B cell (primary cell): ENCODE results near the gene UBE2Q1. TPM values are rescaled to one million over a fixed set of nuclear protein-coding genes. Genes with fewer than 3 reads are reported as not detected.

Source experiments
- ATAC-seq: fragments of 200-7000 bp; cut with Tn5 transposase; one replicate; pipeline ENCODE4 v1.10.0; 2021; ENCODE audit warnings: low read depth, mild to moderate bottlenecking, moderate number of reproducible peaks, moderate library complexity
- CTCF ChIA-PET: fragments of 350-600 bp; sonication (Branson Sonifier 250); formaldehyde crosslinking; loops from one replicate; lab custom pipeline; 2021; ENCODE audit warnings: antibody characterized with exemption, inconsistent platforms; lab: Charles Lee
- POLR2A ChIA-PET: fragments of 350-600 bp; sonication (Branson Sonifier 250); formaldehyde crosslinking; loops from one replicate; lab custom pipeline; 2021; ENCODE audit warnings: antibody characterized with exemption; lab: Charles Lee
- DNase-seq: peaks from one replicate; pipeline ENCODE4 v3.0.0; 2013
- H2AFZ ChIP-seq: 2 replicates; pipeline ENCODE4 v1.6.1; 2012; ENCODE audit warnings: mild to moderate bottlenecking, low read depth, low read length; ENCODE audit not compliant: insufficient read depth, poor library complexity, severe bottlenecking
- H3K27ac ChIP-seq, 2 donors: 1 replicate in 1 of 2; 2 replicates in 1 of 2; pipeline ENCODE4 v1.5.1; 2012 to 2013; ENCODE audit warnings: low read length in 2 of 2, mild to moderate bottlenecking in 2 of 2, moderate library complexity in 1 of 2
- H3K27me3 ChIP-seq, 4 experiments: fragments of 200-600 bp in 1 of 4; sonication (generic) in 1 of 4; replicated peaks in 1 of 4; 1 replicate in 2 of 4; 2 replicates in 2 of 4; pipeline versions ENCODE4 v1.6.1 to v1.7.0; 2013 to 2016; ENCODE audit warnings: low read length in 3 of 4, mild to moderate bottlenecking in 2 of 4, mixed read lengths in 1 of 4, moderate library complexity in 1 of 4; ENCODE audit not compliant: insufficient read depth in 4 of 4, control insufficient read depth in 3 of 4; ENCODE audit errors: control extremely low read depth in 1 of 4
- H3K36me3 ChIP-seq, 2 experiments: replicated peaks in 1 of 2; 1 replicate in 1 of 2; 2 replicates in 1 of 2; pipeline versions ENCODE4 v1.6.1 to v1.7.1; 2013; ENCODE audit warnings: low read length in 1 of 2; ENCODE audit not compliant: insufficient read depth in 2 of 2, control insufficient read depth in 1 of 2; ENCODE audit errors: control extremely low read depth in 1 of 2, extremely low read depth in 1 of 2
- H3K4me1 ChIP-seq, 2 donors: fragments of 200-600 bp in 1 of 2; sonication (generic) in 1 of 2; 1 replicate in 1 of 2; 2 replicates in 1 of 2; pipeline versions ENCODE4 v1.5.1 to v1.6.1; 2013 to 2017; ENCODE audit warnings: low read length in 2 of 2; ENCODE audit not compliant: control insufficient read depth in 2 of 2, insufficient read depth in 2 of 2
- H3K4me2 ChIP-seq: replicated peaks from 2 replicates; pipeline ENCODE3; 2012; ENCODE audit warnings: mild to moderate bottlenecking, low read depth, low read length; ENCODE audit not compliant: poor library complexity, severe bottlenecking
- H3K4me3 ChIP-seq, 5 experiments: fragments of 200-600 bp in 1 of 5; sonication (generic) in 1 of 5; 1 replicate in 3 of 5; 2 replicates in 2 of 5; pipeline versions ENCODE4 v1.5.1 to v1.7.0; 2011 to 2016; ENCODE audit warnings: low read length in 4 of 5, mild to moderate bottlenecking in 4 of 5, low read depth in 2 of 5, control low read depth in 1 of 5, moderate library complexity in 1 of 5; ENCODE audit not compliant: insufficient read depth in 1 of 5; ENCODE audit errors: control extremely low read depth in 1 of 5, extremely low read depth in 1 of 5
- H3K79me2 ChIP-seq: fragments of 200-600 bp; sonication (generic); one replicate; pipeline ENCODE4 v1.6.0; 2016; ENCODE audit warnings: low read length; ENCODE audit not compliant: control insufficient read depth, insufficient read depth
- H3K9ac ChIP-seq: fragments of 200-600 bp; sonication (generic); 2 replicates; pipeline ENCODE4 v1.6.1; 2017; ENCODE audit warnings: mild to moderate bottlenecking, low read length, moderate library complexity
- H3K9me3 ChIP-seq, 3 donors: one replicate each; pipeline versions ENCODE4 v1.6.1 to v1.7.1; 2013; ENCODE audit warnings: low read length in 2 of 3; ENCODE audit not compliant: control insufficient read depth in 2 of 3, insufficient read depth in 1 of 3; ENCODE audit errors: control extremely low read depth in 1 of 3
- H4K20me1 ChIP-seq: 2 replicates; pipeline ENCODE4 v1.6.0; 2012; ENCODE audit warnings: mild to moderate bottlenecking, low read length; ENCODE audit not compliant: insufficient read depth, control insufficient read depth, poor library complexity, severe bottlenecking
- H3K27ac Mint-ChIP-seq: one replicate; pipeline ENCODE4 v1.8.0; 2021; ENCODE audit warnings: mixed read lengths
- H3K27me3 Mint-ChIP-seq: one replicate; pipeline ENCODE4 v1.8.0; 2021; ENCODE audit warnings: mixed read lengths
- H3K4me1 Mint-ChIP-seq: one replicate; pipeline ENCODE4 v1.8.0; 2021; ENCODE audit warnings: mixed read lengths
- H3K4me3 Mint-ChIP-seq: one replicate; pipeline ENCODE4 v1.8.0; 2021; ENCODE audit warnings: mixed read lengths
- H3K9me3 Mint-ChIP-seq: one replicate; pipeline ENCODE4 v1.8.0; 2022; ENCODE audit warnings: mixed read lengths; ENCODE audit not compliant: insufficient read depth
- EZH2 ChIP-seq: IDR thresholded peaks from 2 replicates; pipeline ENCODE4 v1.6.1; 2012; ENCODE audit warnings: borderline replicate concordance, low read depth, mild to moderate bottlenecking, moderate library complexity, low read length; ENCODE audit not compliant: insufficient read depth, poor library complexity, severe bottlenecking
- WGBS: methylation state at CpG from one replicate; pipeline ENCODE4 v1.1.5; 2013; ENCODE audit warnings: missing lambda C conversion rate; ENCODE audit not compliant: insufficient coverage; 5-methylcytosine and 5-hydroxymethylcytosine counted together
- intact Hi-C: fragments of 100-400 bp; cut with micrococcal nuclease; formaldehyde crosslinking; loops from one replicate; pipeline ENCODE4 v1.10.0; 2022
- polyA plus RNA-seq: library from polyadenylated mRNA; depleted of rRNA; stranded (reverse); fragments of >200 nt; gene quantifications from 2 replicates; pipeline ENCODE4 v1.2.3, GENCODE V29; 2012
- total RNA-seq, 2 donors: library from RNA; stranded (reverse); fragments of 120-200 nt in 1 of 2; gene quantifications; 1 replicate in 1 of 2; 2 replicates in 1 of 2; pipeline versions ENCODE4 v1.2.3 to v1.2.4, GENCODE V29; 2013 to 2022
- TF ChIP-seq, protein P1 (sequence below): fragments of 200-600 bp; IDR thresholded peaks from one replicate; pipeline ENCODE4 v1.8.0; 2022; ENCODE audit warnings: antibody characterized with exemption, mild to moderate bottlenecking

UBE2Q1 gene
- total and polyA plus RNA-seq, 2 donors (not counting 1 experiment from before 2014, with no cell fraction given): 14.3 to 108 TPM

DNA sequence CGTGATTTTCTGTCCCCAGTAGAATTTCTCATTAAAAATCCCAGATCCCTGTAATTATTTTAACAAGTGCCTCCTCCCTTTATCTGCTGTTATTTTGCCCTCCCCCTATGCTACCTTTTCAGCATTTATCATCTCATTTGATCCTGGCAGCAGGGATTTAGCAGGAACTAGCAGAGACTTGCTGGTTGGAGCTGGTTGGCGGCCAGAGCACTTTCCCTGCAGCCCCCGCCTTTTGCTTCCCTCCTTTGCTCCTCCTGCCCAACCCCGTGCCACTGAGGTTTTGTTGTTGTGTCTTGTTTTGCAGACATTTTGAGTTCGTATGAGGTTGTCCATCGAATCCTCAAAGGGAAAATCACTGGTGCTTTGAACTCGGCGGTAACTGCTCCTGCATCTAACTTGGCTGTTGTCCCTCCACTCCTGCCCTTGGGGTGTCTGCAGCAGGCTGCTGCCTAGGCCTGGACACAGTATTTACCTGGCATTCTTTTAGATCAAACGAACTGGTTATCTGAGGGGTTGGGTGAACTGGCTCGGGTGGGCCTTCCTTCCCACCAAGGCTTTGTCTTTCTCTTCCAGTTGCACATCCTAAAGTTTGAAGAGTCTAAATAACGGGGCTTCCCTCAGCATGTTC, 11.2 kb downstream of the UBE2Q1 start:
- Histone ChIP-seq H3K79me2 (no peaks in the 10 kb centered on the region), H3K9me3 (peaks cover 0 to 2% (median 0%) of the 10 kb centered on the region in 3 donors), H3K27me3 (no peaks in the 10 kb centered on the region), H2AFZ (no peak overlapping the region), H3K36me3 (peaks cover 18 to 36% of the 10 kb centered on the region in 2 experiments), H3K4me3 (no peak overlapping the region), H3K27ac (no peak overlapping the region), H3K4me1 (no peaks in the 10 kb centered on the region), H3K9ac (no peak overlapping the region), H4K20me1 (peaks cover 14% of the 10 kb centered on the region), H3K4me2 (no peak overlapping the region)
- intact Hi-C loops: loop anchor here (5.0 kb wide), 1 partner anchor 225 kb away; the partner anchor contains the start of gene AQP10
- no peak for DNase-seq
- no peak overlapping the region for H3K27ac Mint-ChIP-seq
- no peak overlapping the region for H3K4me3 Mint-ChIP-seq
- TF ChIP-seq, protein P1, sequence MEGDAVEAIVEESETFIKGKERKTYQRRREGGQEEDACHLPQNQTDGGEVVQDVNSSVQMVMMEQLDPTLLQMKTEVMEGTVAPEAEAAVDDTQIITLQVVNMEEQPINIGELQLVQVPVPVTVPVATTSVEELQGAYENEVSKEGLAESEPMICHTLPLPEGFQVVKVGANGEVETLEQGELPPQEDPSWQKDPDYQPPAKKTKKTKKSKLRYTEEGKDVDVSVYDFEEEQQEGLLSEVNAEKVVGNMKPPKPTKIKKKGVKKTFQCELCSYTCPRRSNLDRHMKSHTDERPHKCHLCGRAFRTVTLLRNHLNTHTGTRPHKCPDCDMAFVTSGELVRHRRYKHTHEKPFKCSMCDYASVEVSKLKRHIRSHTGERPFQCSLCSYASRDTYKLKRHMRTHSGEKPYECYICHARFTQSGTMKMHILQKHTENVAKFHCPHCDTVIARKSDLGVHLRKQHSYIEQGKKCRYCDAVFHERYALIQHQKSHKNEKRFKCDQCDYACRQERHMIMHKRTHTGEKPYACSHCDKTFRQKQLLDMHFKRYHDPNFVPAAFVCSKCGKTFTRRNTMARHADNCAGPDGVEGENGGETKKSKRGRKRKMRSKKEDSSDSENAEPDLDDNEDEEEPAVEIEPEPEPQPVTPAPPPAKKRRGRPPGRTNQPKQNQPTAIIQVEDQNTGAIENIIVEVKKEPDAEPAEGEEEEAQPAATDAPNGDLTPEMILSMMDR: no peak
- TF ChIP-seq EZH2: no peak
- ChIA-PET CTCF (interaction anchor here (0.6 to 6.6 kb wide), 22 partner anchors 8 to 538 kb away, joined by 3 to 188 read pairs (median 4); no protein-coding TSS in a partner anchor), POLR2A (no interaction called here)
- 97% methylated on average over 6 of the region's 11 CpGs for WGBS
- peaks cover 9% of the 10 kb centered on the region for H3K27me3 Mint-ChIP-seq
- no peak for ATAC-seq
- H3K4me1 Mint-ChIP-seq: peaks cover 5% of the 10 kb centered on the region
- H3K9me3 Mint-ChIP-seq: no peaks in the 10 kb centered on the region
